Breast epithelium (tissue), 3 donors: ENCODE data around the gene AP1S2.

Experiments used
- CTCF ChIP-seq, 3 donors: fragments of 450-650 bp; IDR thresholded peaks; one replicate each; pipeline ENCODE4 v1.5.1; 2016 to 2017; ENCODE audit warnings: antibody characterized with exemption in 3 of 3, mild to moderate bottlenecking in 3 of 3, moderate library complexity in 3 of 3
- POLR2A ChIP-seq: fragments of 450-650 bp; IDR thresholded peaks from one replicate; pipeline ENCODE4 v1.6.1; 2016; ENCODE audit warnings: antibody characterized with exemption, mild to moderate bottlenecking, moderate library complexity

- TF ChIP-seq CTCF (IDR thresholded peaks at IDR 0.05) = no peak
- no peak for TF ChIP-seq POLR2A
These were observed 6.3 kb upstream of the AP1S2 start for GRCh38 chrX:15860921-15861320.
